ENCODE results near the gene RAP1GAP2.

DNA sequence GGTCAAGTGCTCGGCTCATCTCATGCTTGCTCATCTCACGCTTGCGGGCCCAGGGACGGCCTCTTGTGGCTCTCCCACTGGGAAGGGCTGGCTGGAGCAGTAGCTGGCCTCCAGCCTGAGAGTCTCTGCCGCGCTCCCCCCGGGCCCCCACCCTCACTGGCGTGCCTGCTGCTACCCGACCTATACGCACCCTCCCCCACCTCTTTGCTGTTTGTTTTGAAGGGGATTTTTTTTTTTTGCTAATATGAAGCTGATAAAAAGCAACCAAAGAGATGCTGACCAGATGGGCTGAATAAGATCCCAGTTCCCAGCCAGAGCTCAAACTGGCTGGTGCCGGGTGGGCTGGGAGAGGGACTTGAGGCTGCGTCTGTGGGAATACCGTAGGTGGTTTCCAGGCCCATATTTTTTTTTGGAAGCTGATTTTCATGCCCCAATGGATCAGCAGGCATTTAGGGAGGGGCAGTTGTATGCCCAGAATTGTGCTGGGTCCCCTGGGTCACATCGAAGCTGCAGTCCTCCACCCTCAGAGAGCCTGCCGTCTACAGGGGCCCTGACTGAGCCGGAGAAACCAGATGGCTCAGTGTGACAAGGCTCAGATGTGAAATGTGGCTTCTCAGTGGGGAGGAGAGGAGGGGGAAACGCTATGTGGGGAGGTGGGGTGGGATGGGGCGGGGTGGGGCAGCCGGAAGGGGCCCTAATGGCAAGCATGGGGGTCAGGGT is 115.0 kb downstream of the RAP1GAP2 start:
- TF ChIP-seq, protein P1, sequence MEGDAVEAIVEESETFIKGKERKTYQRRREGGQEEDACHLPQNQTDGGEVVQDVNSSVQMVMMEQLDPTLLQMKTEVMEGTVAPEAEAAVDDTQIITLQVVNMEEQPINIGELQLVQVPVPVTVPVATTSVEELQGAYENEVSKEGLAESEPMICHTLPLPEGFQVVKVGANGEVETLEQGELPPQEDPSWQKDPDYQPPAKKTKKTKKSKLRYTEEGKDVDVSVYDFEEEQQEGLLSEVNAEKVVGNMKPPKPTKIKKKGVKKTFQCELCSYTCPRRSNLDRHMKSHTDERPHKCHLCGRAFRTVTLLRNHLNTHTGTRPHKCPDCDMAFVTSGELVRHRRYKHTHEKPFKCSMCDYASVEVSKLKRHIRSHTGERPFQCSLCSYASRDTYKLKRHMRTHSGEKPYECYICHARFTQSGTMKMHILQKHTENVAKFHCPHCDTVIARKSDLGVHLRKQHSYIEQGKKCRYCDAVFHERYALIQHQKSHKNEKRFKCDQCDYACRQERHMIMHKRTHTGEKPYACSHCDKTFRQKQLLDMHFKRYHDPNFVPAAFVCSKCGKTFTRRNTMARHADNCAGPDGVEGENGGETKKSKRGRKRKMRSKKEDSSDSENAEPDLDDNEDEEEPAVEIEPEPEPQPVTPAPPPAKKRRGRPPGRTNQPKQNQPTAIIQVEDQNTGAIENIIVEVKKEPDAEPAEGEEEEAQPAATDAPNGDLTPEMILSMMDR (IDR thresholded peaks at IDR 0.05): no peak
- TF ChIP-seq POLR2A (IDR thresholded peaks at IDR 0.05): no peak
- TF ChIP-seq POLR2AphosphoS5 (IDR thresholded peaks at IDR 0.05): no peak

Data from sigmoid colon (tissue), 4 donors.